ENCODE data around the gene RAD51B.

Gene RAD51B

DNA sequence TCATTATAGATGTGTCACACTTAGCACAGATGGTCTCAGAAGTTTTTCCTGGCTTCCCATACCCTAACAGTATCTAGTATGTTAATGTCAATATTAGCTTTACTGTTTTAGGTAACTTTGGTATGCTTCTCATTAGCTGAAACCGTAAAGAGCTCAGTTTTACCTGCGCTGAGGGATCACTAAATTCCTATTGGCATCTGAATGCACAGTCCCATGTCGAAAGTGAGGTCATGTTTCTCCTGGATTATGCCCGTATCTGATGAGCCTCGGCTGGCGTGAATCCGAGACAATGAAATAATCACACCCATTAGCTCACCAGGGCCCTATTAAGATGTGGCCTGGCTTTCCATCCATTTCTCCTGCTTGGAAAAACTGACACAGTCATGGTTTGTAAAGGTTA is 555.1 kb downstream of the RAD51B start:
- no peak for DNase-seq (ENCODE audit: low read depth in 2 of 2, low spot score in 1 of 2)

DNA sequence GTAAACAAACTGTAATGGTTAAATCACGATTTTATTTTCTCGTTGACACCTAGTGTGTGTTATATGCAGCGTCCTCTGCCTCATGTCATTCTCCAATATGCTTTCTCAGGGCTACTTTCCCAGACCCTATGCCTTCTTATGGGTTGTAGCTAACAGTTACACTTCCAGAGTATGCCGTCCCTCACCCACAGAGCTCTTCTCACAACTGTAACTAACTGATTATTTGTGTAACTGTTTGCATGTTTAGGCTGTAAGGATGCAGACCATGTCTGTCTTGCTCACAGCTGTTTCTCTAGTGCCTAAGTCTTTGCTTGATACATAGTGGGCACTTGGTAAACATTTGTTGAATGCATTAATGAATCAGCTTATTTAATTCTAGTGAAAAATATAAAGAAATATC is 555.8 kb downstream of the RAD51B start:
- DNase-seq (ENCODE audit: low read depth in 2 of 2, low spot score in 1 of 2): no peak

DNA sequence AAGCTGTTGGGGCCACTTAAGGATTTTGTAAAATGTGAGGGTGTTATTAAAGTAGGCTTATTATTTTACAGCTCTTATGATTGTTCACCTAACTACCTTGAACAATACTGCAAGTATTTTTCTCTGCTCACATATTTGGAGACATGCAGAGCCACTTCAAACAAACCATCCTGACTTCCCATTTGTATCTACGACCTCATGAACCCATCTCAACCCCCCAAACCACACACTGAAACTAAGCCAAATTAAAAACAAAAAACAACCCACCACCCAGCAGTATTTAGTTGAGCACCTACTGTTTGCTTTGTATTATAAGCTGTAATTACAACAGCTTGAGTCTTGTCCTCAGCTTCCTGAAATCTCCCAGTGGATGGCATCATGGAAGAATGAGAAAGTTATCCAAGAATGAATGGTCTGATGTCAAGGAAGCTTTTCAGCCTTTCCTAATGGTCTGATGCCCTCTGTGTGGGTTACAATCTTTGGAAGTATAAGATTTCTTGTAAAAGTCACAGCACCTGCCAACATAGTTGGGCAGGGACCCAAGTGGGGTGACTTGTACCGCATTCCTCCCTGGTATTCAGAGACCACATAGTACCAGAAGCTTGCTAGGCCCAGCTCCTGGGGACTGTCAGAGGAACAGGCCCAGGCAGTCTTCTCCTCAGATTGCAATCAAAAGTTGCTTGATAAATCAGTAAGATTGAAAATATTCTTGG is 556.6 kb downstream of the RAD51B start:
- no peak for DNase-seq (ENCODE audit: low read depth in 2 of 2, low spot score in 1 of 2)

DNA sequence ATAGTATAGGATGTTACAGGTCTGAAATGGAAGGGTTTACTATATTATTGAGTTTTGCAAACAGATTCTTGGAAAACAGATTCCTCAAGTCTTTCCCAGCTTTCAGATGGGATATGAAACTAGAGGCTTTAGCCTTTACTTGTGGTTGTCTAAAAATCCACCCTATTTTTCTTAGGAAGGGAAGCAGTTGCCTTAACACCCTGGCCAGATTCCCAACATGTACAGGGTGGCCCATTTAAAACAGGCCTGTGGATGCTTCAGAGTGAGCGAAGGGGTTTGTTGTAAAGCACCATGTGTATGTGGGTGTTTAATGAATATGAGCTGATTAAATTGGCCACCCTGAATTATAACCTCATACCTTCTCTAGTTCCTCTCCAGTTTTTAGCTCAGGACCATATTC is 557.4 kb downstream of the RAD51B start:
- DNase-seq (ENCODE audit: low read depth in 2 of 2, low spot score in 1 of 2): no peak

DNA sequence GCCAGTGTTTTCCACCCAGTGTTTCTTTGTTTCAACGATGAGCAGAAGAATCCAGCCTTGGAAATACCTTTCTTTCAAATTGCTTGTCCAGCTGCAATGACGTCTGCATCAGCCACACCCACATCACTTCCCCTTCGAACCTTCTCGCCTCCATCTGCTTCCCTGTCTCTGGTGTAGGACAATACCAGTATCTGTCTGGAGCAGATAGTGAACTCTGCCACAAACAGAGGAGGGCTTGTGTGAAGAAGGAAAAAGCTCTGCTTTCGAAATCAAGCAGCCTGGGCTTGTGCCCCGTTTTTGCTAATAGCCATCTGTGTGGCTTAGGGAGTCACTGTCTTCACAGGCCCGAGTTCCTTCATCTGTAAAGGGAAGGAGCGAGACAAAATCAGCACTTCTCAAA is 557.9 kb downstream of the RAD51B start:
- no peak for DNase-seq (ENCODE audit: low read depth in 2 of 2, low spot score in 1 of 2)

DNA sequence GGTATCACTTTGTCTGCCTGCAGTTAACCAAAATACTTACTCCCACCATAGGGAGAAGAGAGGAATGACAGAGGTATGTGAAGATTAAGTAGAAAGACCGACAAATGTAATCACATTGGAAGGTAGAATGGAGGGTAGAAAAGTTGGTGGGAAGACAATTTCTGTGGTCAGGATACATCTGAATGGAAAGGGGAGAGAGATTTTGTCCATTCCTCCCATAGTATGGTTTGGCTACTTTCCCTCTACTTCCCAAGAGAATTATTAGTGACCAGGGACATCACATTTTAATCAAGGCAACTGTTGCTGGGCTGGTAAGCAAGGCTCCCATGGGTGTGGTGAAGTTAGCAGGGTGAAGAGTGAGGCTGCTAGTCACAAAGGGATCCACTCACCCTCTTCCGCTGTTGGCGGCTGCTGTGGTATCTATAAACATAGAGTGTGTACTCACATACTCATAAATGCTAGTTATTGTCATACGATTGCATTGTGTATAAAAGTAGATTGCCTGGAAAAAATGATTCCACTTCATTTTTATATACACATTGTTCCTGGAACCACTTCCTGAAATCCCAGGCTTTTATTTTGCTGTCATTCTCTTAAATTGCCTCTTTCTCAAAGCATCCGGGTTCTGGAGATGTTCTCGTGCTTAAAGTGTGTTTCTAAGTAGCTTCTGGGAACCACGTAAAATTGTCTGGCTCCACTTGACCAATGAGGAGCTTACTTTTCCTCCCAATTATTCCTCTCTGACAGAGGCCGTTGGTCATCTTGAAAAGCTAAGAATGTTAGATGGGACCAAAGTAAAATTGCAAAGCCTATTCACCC is 560.1 kb downstream of the RAD51B start:
- no peak for DNase-seq (ENCODE audit: low read depth in 2 of 2, low spot score in 1 of 2)

DNA sequence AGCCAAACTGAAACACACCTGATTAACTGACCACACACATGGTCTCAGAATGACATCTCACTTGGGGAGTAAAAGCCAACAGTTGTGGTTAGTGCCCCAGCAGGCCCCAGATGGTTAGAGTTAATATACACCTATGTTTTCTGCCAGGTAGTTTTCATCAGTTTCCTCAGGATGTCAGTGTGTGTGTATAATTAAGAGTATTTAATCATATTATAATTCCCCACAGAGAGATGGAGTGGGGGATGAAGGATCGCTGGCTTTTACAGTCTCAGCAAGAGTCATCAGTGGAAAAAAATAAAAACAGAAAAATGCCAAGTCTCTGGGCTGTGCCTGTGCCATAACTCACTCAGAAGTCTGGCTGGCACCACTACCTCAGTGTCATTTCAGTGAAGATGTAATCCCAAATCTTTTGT is 560.8 kb downstream of the RAD51B start:
- DNase-seq (ENCODE audit: low read depth in 2 of 2, low spot score in 1 of 2): no peak

DNA sequence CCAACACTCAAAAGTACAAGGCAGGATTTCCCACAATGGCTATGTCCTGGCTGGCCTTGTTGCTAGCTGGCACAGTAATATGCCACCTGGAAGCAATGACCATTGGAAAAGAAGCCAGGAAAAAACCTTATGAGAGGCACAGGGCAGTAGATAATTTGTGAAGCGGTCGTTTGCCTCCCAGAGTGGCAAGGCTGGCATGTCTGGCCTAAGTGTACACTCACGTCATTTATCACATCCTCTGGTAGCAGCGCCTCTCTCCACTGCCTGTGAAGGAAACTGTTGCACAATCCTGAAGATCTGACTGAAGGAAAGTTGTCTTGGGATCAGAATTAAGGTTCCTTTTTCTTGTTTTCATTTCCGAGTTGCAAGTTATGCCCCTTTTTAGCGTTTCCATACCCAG is 564.8 kb downstream of the RAD51B start:
- no peak for DNase-seq (ENCODE audit: low read depth in 2 of 2, low spot score in 1 of 2)

DNA sequence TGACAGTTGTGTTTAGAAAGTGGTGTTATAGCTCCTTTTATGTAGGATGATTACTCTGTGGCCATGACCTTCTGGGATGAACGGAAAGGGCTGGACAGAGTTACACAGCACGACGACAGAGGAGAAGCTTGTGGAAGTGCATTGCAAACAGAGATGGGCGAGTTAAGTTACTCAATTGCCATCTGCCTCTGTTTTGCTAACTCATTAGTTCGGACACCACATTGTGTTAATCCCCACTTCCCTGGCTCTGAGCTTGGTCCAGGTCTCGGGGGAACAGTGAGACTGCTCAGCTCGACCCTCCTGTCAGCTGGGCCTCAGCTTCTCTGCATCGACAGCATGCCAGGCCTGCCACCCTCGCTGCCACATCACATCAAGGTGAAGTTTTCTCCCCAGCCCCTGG is 565.3 kb downstream of the RAD51B start:
- no peak for DNase-seq (ENCODE audit: low read depth in 2 of 2, low spot score in 1 of 2)

DNA sequence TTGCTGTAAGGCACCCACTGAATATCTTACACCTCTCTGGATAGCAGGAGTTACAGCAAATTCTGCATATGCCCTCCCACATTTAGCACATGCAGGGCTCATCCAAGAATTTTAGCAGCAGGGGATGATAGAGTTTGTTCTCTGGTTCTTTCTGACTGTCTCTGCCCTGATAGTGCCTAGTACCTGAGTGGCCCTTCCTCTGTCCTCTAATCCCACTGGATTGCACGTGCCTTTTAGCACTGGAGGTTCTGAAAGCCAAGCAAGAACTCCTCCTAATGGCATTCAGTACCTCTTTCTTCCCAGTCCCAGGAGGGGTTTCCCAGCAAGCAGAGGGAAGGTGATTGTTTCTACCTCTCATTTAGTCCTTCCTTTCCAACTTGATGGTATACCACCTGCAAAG is 566.9 kb downstream of the RAD51B start:
- DNase-seq (ENCODE audit: low read depth in 2 of 2, low spot score in 1 of 2): no peak

DNA sequence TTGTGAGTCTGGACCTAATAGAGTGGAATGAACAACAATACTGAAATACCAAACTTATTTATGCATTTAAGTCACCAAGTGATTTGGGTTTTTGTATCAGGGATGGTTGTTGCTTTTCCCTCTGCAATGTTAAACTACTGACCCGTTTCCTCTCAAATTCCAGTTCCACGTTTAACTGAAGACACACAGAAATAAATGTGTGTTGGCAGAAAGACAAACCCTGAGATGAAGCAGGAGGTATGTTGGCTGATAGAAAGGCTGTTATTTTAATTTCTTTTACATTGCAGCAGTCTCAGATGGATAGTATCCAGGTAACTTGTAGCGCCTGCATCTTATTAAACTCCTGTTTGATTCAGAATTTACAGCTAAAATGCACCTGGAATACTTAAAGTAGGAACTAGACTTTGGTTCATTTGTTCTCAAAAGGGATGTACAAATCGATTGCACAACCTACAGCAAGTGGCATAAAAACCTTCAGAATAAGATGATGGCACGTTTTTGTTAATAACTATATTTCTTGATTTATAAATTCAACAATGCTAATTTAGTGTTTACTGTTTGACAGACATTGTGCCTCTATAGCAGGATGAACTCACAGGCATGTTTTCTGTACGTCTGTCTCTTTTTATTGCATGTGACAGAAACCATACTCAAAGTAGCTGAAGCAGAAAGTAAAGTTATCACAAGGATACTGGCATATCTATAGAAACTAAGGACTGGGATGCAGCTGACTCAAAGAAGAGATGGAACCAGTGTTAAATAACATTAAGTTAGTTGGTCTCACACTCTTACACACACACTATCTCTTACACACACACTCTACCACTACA is 567.6 kb downstream of the RAD51B start:
- no peak for DNase-seq (ENCODE audit: low read depth in 2 of 2, low spot score in 1 of 2)

DNA sequence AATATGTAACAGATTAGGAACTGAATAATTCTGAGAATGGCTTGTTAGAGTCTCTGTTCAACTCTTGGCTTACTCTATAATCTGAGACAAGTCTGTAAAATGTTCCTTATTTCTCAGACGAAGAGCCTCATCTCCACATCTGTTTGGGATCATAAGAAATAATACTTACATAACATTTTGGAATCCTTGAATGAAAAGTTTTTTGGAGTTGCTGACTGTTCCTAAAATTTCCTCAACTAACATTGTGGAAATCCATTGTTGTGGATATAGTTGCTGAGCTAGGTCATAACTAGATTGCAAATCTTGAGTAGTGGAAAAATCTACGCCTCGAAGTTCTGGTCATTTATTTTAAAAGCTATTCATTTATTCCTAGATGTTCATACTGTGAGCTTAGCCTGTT is 570.4 kb downstream of the RAD51B start:
- DNase-seq (ENCODE audit: low read depth in 2 of 2, low spot score in 1 of 2): no peak

DNA sequence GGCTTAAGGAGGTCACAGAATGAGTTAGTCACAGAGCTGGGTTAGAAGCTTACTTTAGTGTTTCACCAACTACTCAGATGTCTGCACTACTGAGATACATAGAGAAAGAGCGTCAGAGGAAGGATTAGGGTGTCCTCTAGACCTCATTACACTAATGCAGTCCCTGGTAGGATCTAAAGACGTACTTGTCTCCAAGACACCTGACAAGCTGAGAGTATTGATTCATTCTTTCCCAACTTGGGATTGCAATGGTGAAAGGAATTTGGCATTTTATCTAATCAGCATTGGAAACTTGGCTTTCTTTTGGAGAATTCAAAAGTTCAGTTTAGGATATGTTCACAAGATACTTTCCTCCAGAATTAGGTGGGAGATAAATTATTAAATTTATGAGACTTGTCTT is 571.2 kb downstream of the RAD51B start:
- no peak for DNase-seq (ENCODE audit: low read depth in 2 of 2, low spot score in 1 of 2)

DNA sequence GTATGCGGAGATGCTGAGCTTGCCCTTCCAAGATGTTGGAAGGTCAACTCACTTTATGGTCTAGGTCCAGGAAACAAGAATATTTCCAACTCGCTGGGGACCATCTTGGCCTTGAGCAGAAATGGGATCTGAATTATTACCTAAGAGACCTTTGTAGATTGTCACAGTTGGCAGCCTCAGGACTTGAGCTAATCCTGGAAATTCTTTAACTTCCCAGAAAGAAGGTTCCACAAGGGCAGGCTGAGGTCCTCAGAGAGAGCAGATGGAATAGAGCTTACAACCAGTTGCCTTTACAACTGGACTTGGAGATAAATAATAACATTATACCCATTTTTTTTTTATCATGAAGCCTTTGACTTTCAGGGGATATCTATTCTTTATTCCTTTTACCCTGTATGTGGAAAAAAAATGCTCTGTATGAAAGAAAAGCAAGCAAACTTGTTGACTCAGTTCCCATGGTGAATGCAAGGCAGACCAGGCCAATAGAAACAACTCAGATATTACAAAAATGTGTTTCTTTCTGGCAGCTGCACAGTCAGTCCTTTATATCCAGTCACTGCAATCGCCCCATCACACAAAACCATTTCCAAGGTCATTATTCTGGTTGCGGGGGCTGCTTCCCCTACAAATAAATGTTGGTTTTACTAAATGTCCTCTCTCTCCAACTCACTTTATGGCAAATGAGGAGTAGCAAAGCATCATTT is 571.9 kb downstream of the RAD51B start:
- no peak for DNase-seq (ENCODE audit: low read depth in 2 of 2, low spot score in 1 of 2)

DNA sequence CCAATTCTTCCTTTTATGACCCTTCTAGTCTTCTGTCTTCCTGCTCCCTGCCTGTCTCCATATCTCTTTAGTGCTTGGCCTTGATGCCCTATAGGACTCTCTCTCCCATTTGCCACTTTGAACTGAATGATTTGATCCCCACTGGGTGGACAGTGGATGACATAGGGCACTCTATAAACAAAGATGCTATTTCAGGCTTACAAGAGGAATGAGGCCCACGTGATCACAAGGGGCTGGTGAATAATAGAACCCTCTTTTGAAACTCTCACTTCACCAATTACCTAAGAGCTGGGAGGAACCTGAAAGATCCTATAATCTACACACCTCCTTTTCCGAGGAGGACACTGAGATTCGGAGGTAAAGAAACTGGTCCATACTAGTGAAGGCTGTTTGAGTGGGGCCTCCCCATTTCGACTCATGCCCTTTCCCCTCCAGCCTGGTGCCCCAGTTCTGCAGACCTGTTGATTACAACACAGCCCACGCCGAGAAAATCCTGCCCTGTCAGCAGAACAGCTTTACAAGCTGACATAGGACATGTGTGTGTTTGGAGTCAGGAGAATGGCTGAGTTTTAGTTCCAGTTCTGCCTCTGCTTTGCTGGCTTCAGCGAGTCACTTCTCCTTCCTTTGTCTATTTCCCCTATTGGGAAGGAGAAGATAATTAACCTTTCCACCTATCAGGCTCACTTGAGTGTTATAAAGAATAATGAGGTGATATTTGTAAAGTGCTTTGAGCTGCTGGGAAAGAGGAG is 573.0 kb downstream of the RAD51B start:
- no peak for DNase-seq (ENCODE audit: low read depth in 2 of 2, low spot score in 1 of 2)

DNA sequence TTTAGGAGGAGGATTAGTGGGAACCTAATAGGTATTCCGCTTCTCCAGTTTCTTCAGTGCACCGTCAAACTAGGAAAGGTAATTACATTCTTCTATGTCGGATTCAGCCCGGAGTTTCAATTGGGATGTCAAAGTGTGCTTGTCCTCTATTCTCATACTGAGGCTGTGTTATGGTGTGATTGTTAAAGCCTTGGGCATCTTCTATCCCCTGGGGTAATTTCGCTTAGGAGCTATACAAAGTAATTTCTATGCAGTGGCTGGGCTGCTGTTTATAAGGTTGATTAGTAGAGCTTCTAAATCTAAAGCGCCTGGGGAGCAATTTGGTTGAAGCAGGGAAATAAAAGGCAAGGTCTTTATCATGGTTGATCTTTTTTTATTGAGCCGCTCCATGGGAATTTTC is 573.7 kb downstream of the RAD51B start:
- no peak for DNase-seq (ENCODE audit: low read depth in 2 of 2, low spot score in 1 of 2)

DNA sequence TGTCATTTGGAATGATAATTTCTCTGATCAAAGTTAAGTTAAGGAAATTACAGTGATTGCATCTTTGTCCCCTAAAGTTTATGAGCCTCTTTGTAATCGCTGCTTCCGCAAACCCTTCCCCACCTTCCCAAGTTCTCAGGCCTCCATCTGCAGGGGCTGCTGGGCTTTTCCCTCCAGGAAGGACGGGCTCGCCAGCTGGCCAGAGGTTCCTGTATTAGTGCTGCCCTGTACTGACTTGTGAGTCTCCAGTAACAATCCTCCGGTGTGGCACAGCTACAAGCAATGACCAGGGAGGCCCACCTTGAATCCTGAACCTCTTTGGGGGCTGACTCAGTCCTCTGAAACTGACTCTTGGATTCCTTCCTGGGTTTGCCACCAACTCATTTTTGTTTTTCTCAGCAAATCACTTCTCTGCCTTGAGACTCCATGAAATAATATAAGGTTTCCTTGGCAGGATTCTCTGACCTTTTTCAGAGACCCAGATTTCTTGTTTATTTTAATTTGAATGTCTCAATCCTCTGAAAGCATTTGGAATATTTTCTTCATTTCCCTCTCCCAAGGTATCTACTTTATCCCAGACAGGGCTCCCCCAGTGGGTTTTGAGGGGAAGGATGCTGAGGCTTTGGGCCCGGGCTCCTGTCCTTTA is 574.7 kb downstream of the RAD51B start:
- no peak for DNase-seq (ENCODE audit: low read depth in 2 of 2, low spot score in 1 of 2)

DNA sequence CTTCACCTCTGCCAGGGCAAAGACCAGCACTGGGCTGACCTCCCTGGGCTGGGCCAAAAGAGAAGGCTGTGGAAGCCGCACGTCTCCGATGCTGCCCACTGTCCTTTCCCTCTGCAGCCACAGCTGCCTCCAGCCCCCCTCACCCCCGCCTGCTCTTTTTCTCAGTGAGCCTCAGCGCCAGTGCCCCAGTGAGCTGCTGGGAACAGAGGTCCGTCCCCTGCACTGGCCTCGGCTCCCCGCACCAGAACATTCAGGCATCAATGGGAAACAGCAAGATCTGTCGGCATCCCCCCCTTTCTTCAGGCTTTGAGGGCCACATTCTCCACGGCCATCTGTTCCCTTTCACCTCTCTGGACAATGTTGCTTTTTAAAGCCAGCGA is 575.2 kb downstream of the RAD51B start:
- DNase-seq (ENCODE audit: low read depth in 2 of 2, low spot score in 1 of 2): no peak

DNA sequence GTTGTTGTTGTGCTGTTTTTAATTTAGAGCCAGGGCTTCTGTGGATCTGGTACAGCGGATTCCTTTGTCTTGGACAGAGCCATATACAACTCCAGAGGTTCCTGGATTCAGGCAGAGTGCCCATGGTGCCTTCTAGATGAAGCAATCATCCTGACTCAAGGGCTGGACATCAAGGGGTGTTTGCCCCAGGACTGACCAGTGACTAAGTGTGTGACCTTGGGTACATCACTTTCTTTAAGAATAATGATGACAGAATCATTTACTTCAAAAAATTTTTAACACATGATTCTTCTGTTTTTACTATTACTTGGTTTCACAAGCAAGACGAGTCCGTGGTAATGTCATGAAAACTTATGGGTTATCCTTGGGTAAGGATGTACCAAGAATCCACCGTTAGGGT is 576.0 kb downstream of the RAD51B start:
- DNase-seq (ENCODE audit: low read depth in 2 of 2, low spot score in 1 of 2): no peak

DNA sequence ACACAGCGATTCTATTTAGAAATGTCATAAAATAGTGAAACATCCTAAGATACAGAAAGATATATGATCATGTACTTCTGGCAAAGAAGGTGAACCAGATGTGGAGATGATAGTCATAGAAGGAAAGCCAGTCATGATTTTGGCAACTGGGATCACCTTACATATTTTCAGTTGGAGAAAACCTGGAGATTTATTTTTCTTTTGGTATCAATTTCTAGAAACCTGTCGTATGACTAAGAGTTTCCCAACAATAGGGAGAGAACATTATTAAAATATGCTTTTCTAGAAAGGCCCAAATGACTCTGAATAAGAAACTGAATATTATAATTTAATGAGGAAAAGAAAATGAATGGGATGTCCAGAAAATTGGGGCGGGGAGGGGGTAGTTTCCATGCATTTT is 576.9 kb downstream of the RAD51B start:
- DNase-seq (ENCODE audit: low read depth in 2 of 2, low spot score in 1 of 2): no peak
